ENCODE data around the gene BLMH. TPM values are rescaled to one million over a fixed set of nuclear protein-coding genes. Genes with fewer than 3 reads are reported as not detected.

Gene BLMH
- total RNA-seq, 2 donors from 2014 or later = 24.3 to 51.0 TPM

DNA sequence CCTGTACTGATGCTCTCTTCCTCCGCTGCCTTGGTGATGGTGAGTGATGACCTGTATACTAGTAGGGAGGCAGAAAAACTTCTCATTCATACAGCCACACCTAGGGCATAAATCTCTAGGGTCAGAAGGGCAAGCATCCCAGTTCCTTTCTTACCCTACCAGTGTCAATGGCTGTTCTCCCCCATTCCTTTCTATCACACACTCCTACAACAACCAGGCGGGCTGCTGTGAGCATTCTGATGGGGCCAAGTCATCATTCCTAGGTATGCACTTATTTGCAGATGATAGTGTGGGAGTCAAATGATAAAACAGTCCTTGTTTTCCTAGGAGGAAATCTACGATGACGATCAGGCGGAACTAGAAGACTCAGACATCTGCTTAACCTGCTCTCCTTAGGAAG lies 42.3 kb downstream of the BLMH start:
- no peak for ATAC-seq (replicated peaks)
- no peak overlapping the region for H3K4me3 Mint-ChIP-seq
- H3K36me3 Mint-ChIP-seq (ENCODE audit: low read depth) = peaks cover 70% of the 10 kb centered on the region
- no peaks in the 10 kb centered on the region for H3K9me3 Mint-ChIP-seq
- no peaks in the 10 kb centered on the region for H3K4me1 Mint-ChIP-seq
- H3K27ac Mint-ChIP-seq = no peak overlapping the region
- H3K27me3 Mint-ChIP-seq = no peaks in the 10 kb centered on the region

DNA sequence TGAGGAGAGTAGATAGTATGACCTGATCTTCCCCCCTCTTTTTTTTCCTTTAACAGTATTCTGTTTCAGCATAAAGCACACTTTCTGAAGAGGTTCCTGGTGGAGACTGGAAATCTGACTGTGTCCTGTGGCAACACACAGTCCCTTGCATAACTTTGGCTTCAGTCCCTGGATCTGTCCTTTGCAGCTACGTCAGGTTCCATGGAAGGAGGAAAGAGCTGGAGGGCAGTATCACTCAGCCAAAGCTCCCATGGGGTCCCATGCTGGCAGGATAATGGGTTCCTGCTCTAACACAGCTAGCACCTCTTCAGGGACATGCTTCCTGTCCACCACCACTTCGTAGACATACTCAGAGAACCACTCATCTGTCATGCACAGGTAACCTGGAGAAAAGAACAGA lies 43.0 kb downstream of the BLMH start:
- H3K4me1 Mint-ChIP-seq = no peaks in the 10 kb centered on the region
- no peak for ATAC-seq (replicated peaks)
- no peaks in the 10 kb centered on the region for H3K9me3 Mint-ChIP-seq
- no peak overlapping the region for H3K27ac Mint-ChIP-seq
- H3K4me3 Mint-ChIP-seq = no peak overlapping the region
- no peaks in the 10 kb centered on the region for H3K27me3 Mint-ChIP-seq
- peaks cover 65% of the 10 kb centered on the region for H3K36me3 Mint-ChIP-seq (ENCODE audit: low read depth)

DNA sequence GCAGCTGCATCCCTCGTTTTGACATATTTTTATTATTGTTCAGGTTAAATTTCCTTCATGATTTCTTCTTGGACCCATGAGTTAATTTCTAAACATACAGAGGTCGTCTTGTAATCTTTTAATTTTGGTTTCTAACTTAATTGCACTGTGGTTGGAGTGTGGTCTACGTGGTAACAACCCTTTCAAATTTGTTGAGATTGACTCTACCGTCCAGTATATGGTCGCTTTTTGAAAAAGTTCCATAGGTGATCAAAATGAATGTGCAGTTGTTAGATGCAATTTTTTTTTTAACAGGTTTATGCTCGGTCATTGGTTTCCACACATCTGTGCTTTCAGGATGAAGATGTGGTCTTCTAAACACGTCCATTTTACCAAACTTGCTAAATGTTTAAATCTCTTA lies 45.3 kb downstream of the BLMH start:
- H3K36me3 Mint-ChIP-seq (ENCODE audit: low read depth) = peaks cover 51% of the 10 kb centered on the region
- H3K9me3 Mint-ChIP-seq = no peaks in the 10 kb centered on the region
- H3K27me3 Mint-ChIP-seq = no peaks in the 10 kb centered on the region
- no peaks in the 10 kb centered on the region for H3K4me1 Mint-ChIP-seq
- H3K27ac Mint-ChIP-seq = no peak overlapping the region
- H3K4me3 Mint-ChIP-seq = no peak overlapping the region
- ATAC-seq (replicated peaks) = no peak

DNA sequence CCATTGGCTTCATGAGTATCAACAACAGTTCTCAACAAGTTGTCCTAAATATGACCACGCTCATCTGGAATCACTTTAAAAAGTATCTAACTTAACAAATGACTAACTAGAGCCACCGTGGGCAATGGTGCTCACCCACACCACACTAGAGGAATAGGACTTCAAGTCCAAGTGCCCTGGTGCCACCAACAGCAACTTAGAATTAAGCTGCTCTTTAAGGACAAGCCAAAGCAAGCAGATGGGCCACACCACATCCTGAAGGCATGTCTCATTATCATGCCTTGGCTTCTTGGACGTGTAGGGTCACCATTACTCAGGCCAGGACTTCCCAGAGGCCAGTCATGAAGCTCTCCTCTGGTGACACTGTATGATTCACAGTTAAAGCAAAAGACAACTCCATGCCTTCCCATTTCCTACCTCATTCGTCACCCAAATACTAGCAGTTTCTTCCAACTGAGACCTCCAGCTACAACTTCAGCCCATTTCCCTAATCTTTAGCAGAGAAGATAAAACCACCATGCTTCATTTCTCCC lies 46.8 kb downstream of the BLMH start:
- peaks cover 36% of the 10 kb centered on the region for H3K36me3 Mint-ChIP-seq (ENCODE audit: low read depth)
- no peaks in the 10 kb centered on the region for H3K4me1 Mint-ChIP-seq
- peak; percentile 34 for ATAC-seq (replicated peaks)
- peaks cover 2% of the 10 kb centered on the region for H3K27me3 Mint-ChIP-seq
- no peak overlapping the region for H3K4me3 Mint-ChIP-seq
- no peak overlapping the region for H3K27ac Mint-ChIP-seq
- H3K9me3 Mint-ChIP-seq = no peaks in the 10 kb centered on the region

DNA sequence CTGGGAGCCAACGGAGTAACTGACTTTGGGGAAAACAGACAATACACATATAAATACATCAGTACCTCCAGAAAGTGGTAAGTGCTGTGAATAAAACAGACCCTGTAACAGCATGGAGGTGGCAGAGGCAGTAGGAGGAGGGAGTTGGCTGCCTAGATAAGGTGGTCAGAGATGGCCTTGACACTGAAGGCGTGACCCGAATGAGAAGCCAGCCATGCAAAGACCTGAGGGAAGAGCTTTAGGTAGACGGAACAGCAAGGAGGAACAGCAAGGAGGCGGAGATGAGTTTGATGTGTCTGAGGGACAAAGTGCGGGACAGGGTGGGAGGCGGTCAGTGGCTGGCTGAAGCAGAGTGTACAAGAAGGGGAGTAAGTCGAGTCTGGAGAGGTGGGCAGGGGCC lies 48.2 kb downstream of the BLMH start:
- H3K27me3 Mint-ChIP-seq = peaks cover 6% of the 10 kb centered on the region
- no peaks in the 10 kb centered on the region for H3K9me3 Mint-ChIP-seq
- peaks cover 23% of the 10 kb centered on the region for H3K36me3 Mint-ChIP-seq (ENCODE audit: low read depth)
- no peak overlapping the region for H3K27ac Mint-ChIP-seq
- ATAC-seq (replicated peaks) = no peak
- H3K4me3 Mint-ChIP-seq = no peak overlapping the region
- no peaks in the 10 kb centered on the region for H3K4me1 Mint-ChIP-seq

DNA sequence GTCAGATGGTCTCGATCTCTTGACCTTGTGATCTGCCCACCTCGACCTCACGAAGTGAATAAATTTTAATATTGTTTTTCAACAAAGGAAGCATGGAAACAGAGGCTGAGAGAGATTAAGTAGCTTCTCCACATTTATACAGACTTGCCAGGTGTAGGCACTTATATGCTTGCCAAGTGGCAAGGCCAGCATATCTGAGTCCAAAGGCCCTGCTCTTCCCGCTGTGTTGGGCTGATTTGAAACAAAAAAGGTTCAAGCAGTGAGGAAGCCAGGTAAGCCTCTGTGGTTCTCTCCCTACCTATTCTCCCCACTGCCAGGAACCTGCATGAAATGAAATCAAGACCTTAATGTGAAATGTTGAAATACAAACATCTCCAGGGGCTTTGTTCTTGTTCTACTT lies 48.7 kb downstream of the BLMH start:
- Mint-ChIP-seq H3K9me3 (no peaks in the 10 kb centered on the region), H3K27ac (no peak overlapping the region), H3K4me1 (peaks cover 5% of the 10 kb centered on the region), H3K36me3 (ENCODE audit: low read depth) (peaks cover 17% of the 10 kb centered on the region), H3K4me3 (no peak overlapping the region), H3K27me3 (peaks cover 11% of the 10 kb centered on the region)
- ATAC-seq (replicated peaks) = no peak

DNA sequence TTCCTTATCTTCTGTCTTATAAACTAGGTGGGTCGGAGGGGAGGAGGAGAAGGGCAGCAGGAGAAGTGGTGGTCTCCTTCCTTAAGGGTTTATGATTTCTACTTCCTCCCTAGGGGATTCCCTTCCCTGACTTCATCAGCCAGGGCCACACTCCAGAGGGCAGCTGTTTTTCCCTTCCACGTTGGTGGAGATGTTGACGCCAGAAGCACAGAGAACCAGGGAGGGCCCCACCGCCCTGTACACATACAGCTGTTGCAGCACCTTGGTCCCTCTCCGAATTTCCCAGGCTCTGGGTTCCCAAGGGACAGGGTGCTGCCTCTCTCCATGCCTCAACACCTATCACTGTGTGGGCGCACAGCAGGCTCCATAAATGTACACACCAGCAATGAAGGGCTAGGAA lies 50.7 kb downstream of the BLMH start:
- ATAC-seq (replicated peaks) = no peak
- no peaks in the 10 kb centered on the region for H3K9me3 Mint-ChIP-seq
- no peaks in the 10 kb centered on the region for H3K36me3 Mint-ChIP-seq (ENCODE audit: low read depth)
- peaks cover 21% of the 10 kb centered on the region for H3K27me3 Mint-ChIP-seq
- no peak overlapping the region for H3K4me3 Mint-ChIP-seq
- no peak overlapping the region for H3K27ac Mint-ChIP-seq
- peaks cover 5% of the 10 kb centered on the region for H3K4me1 Mint-ChIP-seq

DNA sequence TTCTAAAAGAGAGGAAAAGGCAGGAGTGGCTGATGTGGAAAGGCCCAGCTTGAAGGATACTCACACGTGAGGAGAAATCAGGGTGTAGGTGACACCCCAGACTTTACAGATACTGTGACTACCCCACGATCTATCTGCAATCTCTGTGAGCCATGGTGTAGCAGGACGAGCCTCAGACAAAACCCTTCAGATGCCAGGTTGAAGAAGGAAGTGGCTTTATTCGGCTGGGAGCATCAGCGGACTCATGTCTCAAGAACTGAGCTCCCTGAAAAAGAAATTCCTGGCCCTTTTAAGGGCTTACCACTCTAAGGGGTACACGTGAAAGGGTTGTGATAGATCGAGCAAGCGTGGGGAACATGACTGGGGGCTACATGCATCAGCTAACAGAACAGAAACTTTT lies 51.6 kb downstream of the BLMH start:
- H3K27me3 Mint-ChIP-seq = peaks cover 23% of the 10 kb centered on the region

DNA sequence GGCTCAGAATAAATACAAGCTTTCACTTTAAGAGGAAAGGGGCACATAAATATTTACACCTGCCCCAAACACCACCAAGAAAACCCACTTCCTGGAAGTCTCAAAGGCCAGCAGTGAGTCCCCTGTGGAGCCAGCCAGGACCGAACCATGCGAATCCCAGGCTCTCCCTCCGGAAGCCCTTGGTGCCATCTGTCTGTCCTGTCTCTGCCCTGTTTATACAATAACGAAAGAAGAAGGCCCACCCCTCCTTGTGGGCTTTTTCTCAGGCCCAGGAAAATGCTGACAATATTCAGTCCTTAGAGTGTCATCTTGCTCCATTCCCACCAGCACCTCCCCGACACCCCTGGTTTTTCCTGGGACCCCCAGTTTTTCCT lies 52.7 kb downstream of the BLMH start:
- H3K27me3 Mint-ChIP-seq = peaks cover 34% of the 10 kb centered on the region
- no peak overlapping the region for H3K4me3 Mint-ChIP-seq
- H3K9me3 Mint-ChIP-seq = no peaks in the 10 kb centered on the region
- no peaks in the 10 kb centered on the region for H3K36me3 Mint-ChIP-seq (ENCODE audit: low read depth)
- H3K4me1 Mint-ChIP-seq = peaks cover 10% of the 10 kb centered on the region
- H3K27ac Mint-ChIP-seq = no peak overlapping the region
- no peak for ATAC-seq (replicated peaks)

More for the DNA sequence above, 51.6 kb downstream of the BLMH start:
- H3K4me1 Mint-ChIP-seq = peaks cover 5% of the 10 kb centered on the region
- H3K9me3 Mint-ChIP-seq = no peaks in the 10 kb centered on the region
- no peak overlapping the region for H3K27ac Mint-ChIP-seq
- H3K36me3 Mint-ChIP-seq (ENCODE audit: low read depth) = no peaks in the 10 kb centered on the region
- ATAC-seq (replicated peaks) = no peak
- no peak overlapping the region for H3K4me3 Mint-ChIP-seq

DNA sequence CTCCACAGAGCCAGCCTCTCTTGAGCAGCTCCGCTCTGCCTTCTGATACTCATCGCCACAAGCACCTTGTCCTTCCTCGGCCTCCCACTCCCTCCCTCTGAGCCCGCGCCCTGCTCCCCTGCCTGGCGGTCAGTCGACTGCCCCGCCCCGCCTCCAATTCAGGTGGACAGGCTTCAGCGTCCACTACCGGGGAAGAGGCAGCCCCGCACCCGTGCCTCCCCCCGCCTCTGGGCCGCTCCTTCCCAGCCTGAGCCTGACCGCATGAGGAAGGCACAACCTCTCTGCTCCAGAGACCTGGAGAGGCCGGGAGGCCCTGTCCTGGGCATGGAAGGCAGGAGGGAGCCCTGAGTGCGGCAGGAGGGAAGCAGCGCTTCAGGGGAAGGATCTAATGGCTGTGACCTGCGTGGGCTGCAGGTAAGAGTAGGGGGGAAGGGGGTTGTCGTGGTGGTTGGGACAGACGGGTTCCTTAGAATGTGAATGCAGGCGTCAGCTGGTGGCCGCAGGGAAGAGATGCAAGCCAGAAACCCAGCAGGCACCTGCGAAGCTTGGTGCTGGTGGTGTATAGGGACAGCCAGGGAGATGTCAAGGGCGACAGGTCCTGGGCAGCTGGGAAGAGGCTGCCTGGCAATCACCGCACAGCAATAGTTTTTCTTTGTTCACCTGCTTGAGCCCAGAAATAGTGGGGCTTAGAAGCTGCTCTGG lies 53.2 kb downstream of the BLMH start:
- Mint-ChIP-seq H3K27me3 (peaks cover 39% of the 10 kb centered on the region), H3K4me3 (no peak overlapping the region), H3K27ac (no peak overlapping the region), H3K9me3 (no peaks in the 10 kb centered on the region), H3K36me3 (ENCODE audit: low read depth) (no peaks in the 10 kb centered on the region), H3K4me1 (peaks cover 10% of the 10 kb centered on the region)
- peak; percentile 16 for ATAC-seq (replicated peaks)

DNA sequence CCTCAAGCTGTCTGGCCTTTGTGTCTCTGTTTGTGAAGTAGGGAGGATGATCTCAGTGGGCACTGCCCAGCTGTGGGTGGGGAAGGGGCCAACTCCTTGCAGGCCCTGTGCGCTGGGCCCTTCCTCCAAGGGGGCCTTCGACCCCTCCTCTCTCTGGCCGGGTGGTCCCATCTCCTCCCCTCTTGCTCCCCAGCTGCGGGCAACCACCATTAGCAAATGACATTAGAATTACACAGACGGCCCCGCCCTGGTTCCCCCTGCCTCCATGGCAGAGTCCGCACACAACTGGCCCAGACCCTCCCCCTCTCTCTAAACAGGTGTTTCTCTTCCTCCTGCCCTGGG lies 53.8 kb downstream of the BLMH start:
- H3K27me3 Mint-ChIP-seq = peaks cover 44% of the 10 kb centered on the region
- H3K4me3 Mint-ChIP-seq = no peak overlapping the region
- ATAC-seq (replicated peaks) = no peak
- H3K27ac Mint-ChIP-seq = no peak overlapping the region
- H3K9me3 Mint-ChIP-seq = no peaks in the 10 kb centered on the region
- no peaks in the 10 kb centered on the region for H3K36me3 Mint-ChIP-seq (ENCODE audit: low read depth)
- H3K4me1 Mint-ChIP-seq = peaks cover 10% of the 10 kb centered on the region

DNA sequence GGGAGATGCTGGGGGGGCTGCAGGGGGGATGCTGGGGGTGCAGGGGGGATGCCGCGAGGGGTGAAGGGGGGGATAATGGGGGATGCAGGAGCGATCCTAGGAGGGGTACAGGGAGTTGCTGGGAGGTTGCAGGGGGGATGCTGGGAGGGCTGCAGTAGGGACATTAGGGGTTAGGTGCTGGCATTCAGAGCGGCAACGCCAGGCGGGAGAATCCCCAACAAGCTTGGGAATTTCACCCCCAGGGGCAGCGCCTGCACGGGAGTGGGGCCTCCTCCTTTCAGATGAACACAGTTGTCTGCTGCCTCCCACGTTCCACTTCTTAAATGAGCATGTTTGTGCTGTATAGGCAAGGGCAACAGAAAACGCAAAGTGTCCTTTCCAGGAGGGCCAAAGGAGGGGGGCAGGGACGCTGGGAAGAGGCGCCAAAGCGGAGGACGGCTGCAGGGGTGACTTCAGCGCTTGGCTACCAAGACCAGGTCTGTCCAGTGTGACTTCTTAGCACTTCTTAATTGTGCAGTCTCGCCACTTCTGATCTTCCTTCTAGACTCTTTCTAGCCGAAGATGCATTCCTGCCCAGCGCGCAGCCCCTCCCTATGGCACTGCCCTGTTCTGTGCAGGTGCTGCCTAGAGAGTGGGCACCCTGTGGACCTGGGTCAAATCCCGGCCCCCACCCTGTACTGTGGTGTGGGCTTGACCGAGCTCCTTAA lies 54.3 kb downstream of the BLMH start:
- peaks cover 48% of the 10 kb centered on the region for H3K27me3 Mint-ChIP-seq
- H3K27ac Mint-ChIP-seq = no peak overlapping the region
- no peaks in the 10 kb centered on the region for H3K36me3 Mint-ChIP-seq (ENCODE audit: low read depth)

DNA sequence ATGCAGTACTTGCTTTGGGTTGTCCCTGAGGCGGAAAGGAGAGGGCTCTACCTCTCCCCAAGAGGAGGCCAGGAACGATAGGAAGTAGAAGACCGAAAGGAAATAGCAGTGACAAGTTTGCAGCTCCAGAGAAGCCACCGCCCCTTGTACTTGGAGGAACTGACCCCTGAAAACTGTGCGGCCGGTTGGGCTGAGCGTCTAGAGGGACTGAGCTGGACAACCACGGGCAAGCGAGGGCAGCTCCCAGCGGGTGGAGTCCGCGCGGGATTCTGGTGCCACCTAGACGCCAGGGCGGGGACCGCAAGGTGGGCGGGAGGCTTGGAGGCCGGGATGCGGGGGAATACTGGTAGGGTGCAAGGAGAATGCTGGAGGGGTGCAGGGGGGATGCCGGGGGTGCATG lies 55.0 kb downstream of the BLMH start:
- H3K4me1 Mint-ChIP-seq = peaks cover 10% of the 10 kb centered on the region
- no peak for ATAC-seq (replicated peaks)
- H3K36me3 Mint-ChIP-seq (ENCODE audit: low read depth) = no peaks in the 10 kb centered on the region
- no peaks in the 10 kb centered on the region for H3K9me3 Mint-ChIP-seq
- peak overlapping the region; percentile 53 for H3K4me3 Mint-ChIP-seq
- no peak overlapping the region for H3K27ac Mint-ChIP-seq
- H3K27me3 Mint-ChIP-seq = peaks cover 51% of the 10 kb centered on the region

More for the DNA sequence above, 54.3 kb downstream of the BLMH start:
- Mint-ChIP-seq H3K4me3 (no peak overlapping the region), H3K4me1 (peaks cover 10% of the 10 kb centered on the region), H3K9me3 (no peaks in the 10 kb centered on the region)
- no peak for ATAC-seq (replicated peaks)

DNA sequence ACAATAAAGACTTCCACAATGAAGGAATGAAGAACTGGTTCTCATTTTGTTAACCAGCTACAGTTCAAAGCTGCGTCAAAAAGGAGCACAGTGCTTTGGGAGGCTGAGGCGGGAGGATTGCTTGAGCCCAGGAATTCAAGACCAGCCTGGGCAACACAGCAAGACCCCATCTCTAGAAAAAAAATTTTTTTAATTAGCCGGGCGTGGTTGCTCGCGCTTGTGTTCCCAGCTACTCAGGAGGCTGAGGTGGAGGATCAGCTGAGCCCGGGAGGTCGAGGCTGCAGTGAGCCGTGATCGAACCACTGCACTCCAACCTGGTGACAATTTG lies 55.5 kb downstream of the BLMH start:
- ATAC-seq (replicated peaks) = no peak
- H3K27me3 Mint-ChIP-seq = peaks cover 53% of the 10 kb centered on the region
- H3K4me3 Mint-ChIP-seq = peak overlapping the region; percentile 53
- H3K36me3 Mint-ChIP-seq (ENCODE audit: low read depth) = no peaks in the 10 kb centered on the region
- H3K27ac Mint-ChIP-seq = no peak overlapping the region
- peaks cover 10% of the 10 kb centered on the region for H3K4me1 Mint-ChIP-seq
- no peaks in the 10 kb centered on the region for H3K9me3 Mint-ChIP-seq

Data from activated T-helper 17 cell treated with anti-CD3 and anti-CD28 coated beads, Interleukin-2, amount 50 U/mL, for 72 hours (primary cell).